Tibial artery (tissue), 4 donors: ENCODE measurements around the gene ANP32B.
"Not testable (repeated sequence)": the region's sequence is repeated elsewhere in the genome, so short reads cannot be mapped to it uniquely, and the experiment has no call there.

Experiments
- DNase-seq, 2 donors: peaks; one replicate each; pipeline ENCODE4 v3.0.0-alpha.2; 2019
- H3K27ac ChIP-seq, 2 donors: fragments of 200-600 bp; sonication (generic) in 1 of 2; 1 replicate in 1 of 2; 2 replicates in 1 of 2; pipeline ENCODE4 v1.5.1; 2018 to 2019; ENCODE audit warnings: mild to moderate bottlenecking in 1 of 2
- H3K27me3 ChIP-seq, 2 donors: fragments of 200-600 bp; sonication (generic) in 1 of 2; one replicate each; pipeline versions ENCODE4 v1.5.1 to v1.6.0; 2016 to 2019
- H3K36me3 ChIP-seq, 3 donors: fragments of 200-600 bp; sonication (generic) in 2 of 3; one replicate each; pipeline ENCODE4 v1.5.1; 2016 to 2019; ENCODE audit warnings: mild to moderate bottlenecking in 2 of 3
- H3K4me1 ChIP-seq, 4 donors: fragments of 200-600 bp; sonication (generic) in 2 of 4; 1 replicate in 3 of 4; 2 replicates in 1 of 4; pipeline ENCODE4 v1.5.1; 2016 to 2019
- H3K4me3 ChIP-seq, 2 donors: fragments of 200-600 bp; sonication (generic) in 1 of 2; 1 replicate in 1 of 2; 2 replicates in 1 of 2; pipeline ENCODE4 v1.5.1; 2018 to 2019; ENCODE audit warnings: mild to moderate bottlenecking in 2 of 2
- H3K9me3 ChIP-seq, 3 donors: fragments of 200-600 bp; sonication (generic) in 1 of 3; one replicate each; pipeline ENCODE4 v1.5.1; 2016 to 2019
- intact Hi-C: fragments of 100-400 bp; cut with DNase I; formaldehyde crosslinking; loops from one replicate; pipeline ENCODE4 v1.15.0; 2023; ENCODE audit warnings: low total_unique reads
- TF ChIP-seq, protein P1 (sequence below), 2 experiments: fragments of 200-600 bp in 1 of 2; fragments of 450-650 bp in 1 of 2; IDR thresholded peaks; one replicate each; pipeline ENCODE4 v1.5.1; 2017 to 2019; ENCODE audit warnings: antibody characterized with exemption in 2 of 2, mild to moderate bottlenecking in 1 of 2, moderate library complexity in 1 of 2

The ANP32B gene

DNA sequence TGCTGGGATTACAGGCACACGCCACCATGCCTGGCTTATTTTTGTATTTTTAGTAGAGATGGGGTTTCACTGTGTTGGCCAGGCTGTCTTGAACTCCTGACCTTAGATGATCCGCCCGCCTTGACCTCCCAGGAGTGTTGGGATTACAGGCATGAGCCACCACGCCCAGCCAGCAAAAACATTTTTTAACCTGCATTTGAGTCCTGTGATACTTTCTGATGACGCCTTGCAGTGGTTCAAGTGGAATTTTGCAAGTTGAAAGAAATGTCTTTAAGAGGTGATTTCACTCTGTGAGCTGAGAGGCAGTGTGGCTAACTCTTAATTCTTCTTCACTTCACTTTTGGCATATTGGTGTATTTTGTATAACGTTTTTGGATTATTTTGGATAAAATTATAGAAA is 9.1 kb downstream of the ANP32B start:
- no peak overlapping the region for H3K27ac ChIP-seq
- H3K9me3 ChIP-seq, result no peaks in the 10 kb centered on the region
- TF ChIP-seq, protein P1, sequence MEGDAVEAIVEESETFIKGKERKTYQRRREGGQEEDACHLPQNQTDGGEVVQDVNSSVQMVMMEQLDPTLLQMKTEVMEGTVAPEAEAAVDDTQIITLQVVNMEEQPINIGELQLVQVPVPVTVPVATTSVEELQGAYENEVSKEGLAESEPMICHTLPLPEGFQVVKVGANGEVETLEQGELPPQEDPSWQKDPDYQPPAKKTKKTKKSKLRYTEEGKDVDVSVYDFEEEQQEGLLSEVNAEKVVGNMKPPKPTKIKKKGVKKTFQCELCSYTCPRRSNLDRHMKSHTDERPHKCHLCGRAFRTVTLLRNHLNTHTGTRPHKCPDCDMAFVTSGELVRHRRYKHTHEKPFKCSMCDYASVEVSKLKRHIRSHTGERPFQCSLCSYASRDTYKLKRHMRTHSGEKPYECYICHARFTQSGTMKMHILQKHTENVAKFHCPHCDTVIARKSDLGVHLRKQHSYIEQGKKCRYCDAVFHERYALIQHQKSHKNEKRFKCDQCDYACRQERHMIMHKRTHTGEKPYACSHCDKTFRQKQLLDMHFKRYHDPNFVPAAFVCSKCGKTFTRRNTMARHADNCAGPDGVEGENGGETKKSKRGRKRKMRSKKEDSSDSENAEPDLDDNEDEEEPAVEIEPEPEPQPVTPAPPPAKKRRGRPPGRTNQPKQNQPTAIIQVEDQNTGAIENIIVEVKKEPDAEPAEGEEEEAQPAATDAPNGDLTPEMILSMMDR (IDR thresholded peaks at IDR 0.05), result no peak
- H3K4me1 ChIP-seq, result peaks cover 0 to 62% (median 29%) of the 10 kb centered on the region in 4 donors
- intact Hi-C loops, result no loop called here
- H3K4me3 ChIP-seq, result no peak overlapping the region
- H3K27me3 ChIP-seq, result no peaks in the 10 kb centered on the region
- DNase-seq, result no peak
- peaks cover 4 to 20% (median 7%) of the 10 kb centered on the region in 3 donors for H3K36me3 ChIP-seq

DNA sequence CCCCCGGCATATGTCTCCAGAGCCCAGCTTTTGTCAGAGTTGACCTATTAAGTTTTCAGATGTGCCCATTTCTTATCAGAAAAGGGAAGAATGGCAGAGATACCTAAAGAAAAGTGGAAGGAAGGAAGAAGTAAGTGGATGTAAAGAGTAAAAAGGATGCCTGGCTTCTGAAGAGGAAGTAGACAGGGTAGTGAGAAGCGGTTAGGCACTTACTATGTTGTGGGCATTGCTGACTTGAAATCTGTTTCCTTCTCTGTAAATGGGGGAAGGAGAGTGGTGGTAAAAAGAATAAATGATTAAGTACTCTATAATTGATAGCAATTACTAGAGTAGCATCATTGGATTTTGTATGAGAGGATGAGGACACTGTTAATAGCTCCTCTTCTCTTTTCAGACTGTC is 9.9 kb downstream of the ANP32B start:
- H3K9me3 ChIP-seq, result no peaks in the 10 kb centered on the region
- no peak overlapping the region for H3K27ac ChIP-seq
- H3K4me3 ChIP-seq, result no peak overlapping the region
- H3K4me1 ChIP-seq, result peaks cover 0 to 65% (median 32%) of the 10 kb centered on the region in 4 donors
- H3K36me3 ChIP-seq, result peaks cover 4 to 28% (median 7%) of the 10 kb centered on the region in 3 donors
- no peak for DNase-seq
- TF ChIP-seq, protein P1 (IDR thresholded peaks at IDR 0.05), result no peak
- intact Hi-C loops, result no loop called here
- no peaks in the 10 kb centered on the region for H3K27me3 ChIP-seq

DNA sequence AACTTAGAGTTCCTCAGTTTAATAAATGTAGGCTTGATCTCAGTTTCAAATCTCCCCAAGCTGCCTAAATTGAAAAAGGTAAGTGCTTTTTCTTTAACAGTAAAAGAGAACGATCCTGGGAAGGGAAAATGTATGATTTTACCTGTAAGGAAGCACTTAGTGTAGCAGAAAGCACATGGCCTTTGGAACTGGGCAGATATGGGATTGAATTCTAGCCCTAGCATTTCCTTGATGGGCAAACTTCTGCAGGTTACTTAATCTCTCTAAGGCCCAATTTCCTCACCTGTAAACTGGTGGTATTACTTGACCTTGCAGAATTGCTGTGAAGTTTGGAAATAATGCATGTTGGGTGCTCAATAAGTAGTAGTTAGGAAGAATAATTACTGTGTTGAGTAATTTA is 11.6 kb downstream of the ANP32B start:
- no peak for DNase-seq
- Histone ChIP-seq H3K36me3 (peaks cover 11 to 39% (median 12%) of the 10 kb centered on the region in 3 donors), H3K27ac (no peak overlapping the region), H3K27me3 (no peaks in the 10 kb centered on the region), H3K9me3 (no peaks in the 10 kb centered on the region), H3K4me3 (no peak overlapping the region), H3K4me1 (peaks cover 0 to 49% (median 22%) of the 10 kb centered on the region in 4 donors)
- TF ChIP-seq, protein P1 (IDR thresholded peaks at IDR 0.05), result no peak
- intact Hi-C loops, result no loop called here

DNA sequence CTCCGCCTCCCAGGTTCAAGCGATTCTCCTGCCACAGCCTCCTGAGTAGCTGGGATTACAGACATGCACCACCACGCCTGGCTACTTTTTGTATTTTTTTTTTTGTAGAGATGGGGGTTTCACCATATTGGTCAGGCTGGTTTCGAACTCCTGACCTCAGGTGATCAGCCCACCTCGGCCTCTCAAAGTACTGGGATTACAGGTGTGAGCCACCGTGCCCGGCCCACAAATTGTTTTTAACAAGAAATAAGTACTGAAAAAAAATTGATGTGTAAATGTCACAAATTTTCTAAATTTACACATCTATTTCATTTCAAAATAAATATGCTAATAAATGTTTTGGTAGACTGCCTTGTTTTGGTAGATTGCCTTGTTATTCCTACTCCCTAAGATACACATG is 13.5 kb downstream of the ANP32B start:
- Histone ChIP-seq H3K4me1 (peaks cover 0 to 33% (median 11%) of the 10 kb centered on the region in 4 donors), H3K36me3 (peaks cover 11 to 55% (median 25%) of the 10 kb centered on the region in 3 donors)
- H3K4me3 ChIP-seq, H3K27ac ChIP-seq, DNase-seq, intact Hi-C loops, H3K27me3 ChIP-seq, H3K9me3 ChIP-seq: not testable (repeated sequence)

DNA sequence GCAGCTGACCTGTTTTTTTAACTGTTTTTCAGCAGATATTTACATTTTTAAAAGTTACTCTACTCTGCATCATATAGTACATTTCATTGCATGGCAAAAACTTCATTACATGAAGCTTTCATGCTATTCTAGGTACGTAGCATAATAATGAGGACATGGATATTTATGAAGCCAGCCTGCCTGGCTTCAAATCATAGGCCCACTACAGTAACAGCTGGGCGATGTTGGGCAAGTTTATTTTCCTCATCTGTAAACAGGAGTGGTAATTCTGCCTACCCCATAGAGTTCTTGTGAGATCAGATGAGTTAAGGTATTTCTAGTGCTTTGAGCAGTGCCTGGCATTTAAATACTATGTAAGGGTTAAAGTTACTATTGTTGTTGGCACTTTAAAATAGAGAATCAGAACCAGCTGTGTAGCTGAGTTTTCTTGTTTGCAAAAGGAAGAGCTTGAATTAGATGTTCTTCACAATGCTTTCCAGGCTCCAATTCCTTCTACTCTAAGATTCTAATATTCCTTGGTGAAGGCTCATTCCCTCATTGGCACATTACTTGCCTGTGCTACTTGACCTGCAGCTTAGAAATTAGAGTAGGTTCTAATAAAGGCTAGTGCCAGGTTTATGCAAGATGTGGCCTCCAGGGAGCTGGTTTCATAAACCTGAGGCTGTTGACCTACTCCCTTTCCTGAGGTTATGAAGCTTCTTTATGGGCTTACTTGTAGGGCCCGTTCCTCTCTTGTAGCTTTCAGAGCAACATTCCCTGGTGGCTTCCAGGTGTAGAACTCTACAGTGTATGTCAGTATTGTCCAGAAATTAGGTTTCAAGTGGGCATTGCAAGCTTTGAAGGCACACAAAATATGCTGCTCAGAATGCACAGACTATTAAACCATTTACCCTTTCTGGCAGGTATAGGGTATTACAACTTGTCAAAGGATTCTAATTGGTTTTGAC is 14.5 kb downstream of the ANP32B start:
- intact Hi-C loops, result no loop called here
- TF ChIP-seq, protein P1 (IDR thresholded peaks at IDR 0.05), result no peak
- Histone ChIP-seq H3K27me3 (no peaks in the 10 kb centered on the region), H3K4me1 (peaks cover 0 to 34% (median 8%) of the 10 kb centered on the region in 4 donors), H3K4me3 (no peak overlapping the region), H3K9me3 (no peaks in the 10 kb centered on the region), H3K36me3 (peaks cover 11 to 55% (median 31%) of the 10 kb centered on the region in 3 donors), H3K27ac (no peak overlapping the region)
- DNase-seq, result no peak

DNA sequence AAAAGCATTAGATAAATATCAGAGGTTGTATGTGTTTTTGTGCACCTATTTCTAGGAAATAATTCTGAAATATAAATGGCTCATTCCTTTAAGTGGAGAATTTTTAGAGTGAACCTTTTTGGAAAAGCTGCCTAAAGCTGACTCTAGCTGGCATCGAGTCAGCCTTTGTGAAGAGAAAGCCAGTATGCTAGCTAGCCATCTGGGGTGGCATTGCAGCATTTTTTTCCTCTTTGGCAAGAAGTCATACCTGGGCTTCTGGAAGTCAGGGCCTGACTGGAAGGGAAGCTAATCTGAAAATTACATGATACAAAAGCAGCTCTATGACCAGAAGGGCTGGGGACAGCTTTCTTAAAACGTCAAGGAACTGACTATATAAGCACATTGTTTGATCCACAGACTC is 19.7 kb downstream of the ANP32B start:
- no peak for DNase-seq
- no peak overlapping the region for H3K4me3 ChIP-seq
- no peaks in the 10 kb centered on the region for H3K27me3 ChIP-seq
- no peak overlapping the region for H3K27ac ChIP-seq
- TF ChIP-seq, protein P1 (IDR thresholded peaks at IDR 0.05), result no peak
- peaks cover 35 to 61% (median 57%) of the 10 kb centered on the region in 3 donors for H3K36me3 ChIP-seq
- H3K9me3 ChIP-seq, result no peaks in the 10 kb centered on the region
- peaks cover 0 to 21% (median 2%) of the 10 kb centered on the region in 4 donors for H3K4me1 ChIP-seq
- intact Hi-C loops, result no loop called here
